IPS DF 4.7 (cell line): ENCODE measurements around the gene BPI.
"Not testable (repeated sequence)": the region's sequence is repeated elsewhere in the genome, so short reads cannot be mapped to it uniquely, and the experiment has no call there.

Experiments used
- DNase-seq: peaks from one replicate; pipeline ENCODE4 v3.0.0-alpha.2; 2013; ENCODE audit warnings: low spot score; ENCODE audit errors: extremely low read depth

Gene BPI

GRCh38 chr20:38302786-38303185, 1.2 kb upstream of the BPI start:
- no peak for DNase-seq

GRCh38 chr20:38304845-38305447, 990 bp downstream of the BPI start:
- no peak for DNase-seq

- DNase-seq: no peak
Observed at GRCh38 chr20:38305541-38305940, 1.6 kb downstream of the BPI start.

- DNase-seq: no peak
Observed at GRCh38 chr20:38306379-38306778, 2.4 kb downstream of the BPI start.

- DNase-seq: no peak
Observed at GRCh38 chr20:38307371-38308046, 3.6 kb downstream of the BPI start.

GRCh38 chr20:38308047-38308438, 4.1 kb downstream of the BPI start:
- no peak for DNase-seq

- no peak for DNase-seq
Observed at GRCh38 chr20:38308447-38308846, 4.5 kb downstream of the BPI start.

- no peak for DNase-seq
Observed at GRCh38 chr20:38311091-38311490, 7.1 kb downstream of the BPI start.

GRCh38 chr20:38311491-38311890, 7.5 kb downstream of the BPI start:
- DNase-seq: no peak

GRCh38 chr20:38313676-38314075, 9.7 kb downstream of the BPI start:
- no peak for DNase-seq

- DNase-seq: not testable (repeated sequence)
Observed at GRCh38 chr20:38314350-38314749, 10.4 kb downstream of the BPI start.

GRCh38 chr20:38315290-38315966, 11.5 kb downstream of the BPI start:
- DNase-seq: no peak

GRCh38 chr20:38316341-38316740, 12.4 kb downstream of the BPI start:
- DNase-seq: no peak

- no peak for DNase-seq
Observed at GRCh38 chr20:38317422-38317821, 13.5 kb downstream of the BPI start.

- no peak for DNase-seq
Observed at GRCh38 chr20:38320221-38320620, 16.3 kb downstream of the BPI start.

GRCh38 chr20:38321959-38322598, 18.1 kb downstream of the BPI start:
- no peak for DNase-seq

GRCh38 chr20:38324159-38324558, 20.2 kb downstream of the BPI start:
- DNase-seq: no peak

- DNase-seq: no peak
Observed at GRCh38 chr20:38325167-38325566, 21.2 kb downstream of the BPI start.

GRCh38 chr20:38325905-38326304, 21.9 kb downstream of the BPI start:
- no peak for DNase-seq

GRCh38 chr20:38326309-38326708, 22.4 kb downstream of the BPI start:
- no peak for DNase-seq

- no peak for DNase-seq
Observed at GRCh38 chr20:38330638-38331037, 26.7 kb downstream of the BPI start.

- DNase-seq: no peak
Observed at GRCh38 chr20:38331245-38331644, 27.3 kb downstream of the BPI start.
